Inflammatory macrophage treated with lipopolysaccharide for 4 hours (primary cell): Measurements from ENCODE around the gene DNAI2.
A peak's percentile ranks its signal among the peaks of the same experiment; 100 is the strongest.

Experiments used
- DNase-seq: peaks from one replicate; pipeline ENCODE4 v3.0.0-alpha.2; 2020

Gene DNAI2, protein sequence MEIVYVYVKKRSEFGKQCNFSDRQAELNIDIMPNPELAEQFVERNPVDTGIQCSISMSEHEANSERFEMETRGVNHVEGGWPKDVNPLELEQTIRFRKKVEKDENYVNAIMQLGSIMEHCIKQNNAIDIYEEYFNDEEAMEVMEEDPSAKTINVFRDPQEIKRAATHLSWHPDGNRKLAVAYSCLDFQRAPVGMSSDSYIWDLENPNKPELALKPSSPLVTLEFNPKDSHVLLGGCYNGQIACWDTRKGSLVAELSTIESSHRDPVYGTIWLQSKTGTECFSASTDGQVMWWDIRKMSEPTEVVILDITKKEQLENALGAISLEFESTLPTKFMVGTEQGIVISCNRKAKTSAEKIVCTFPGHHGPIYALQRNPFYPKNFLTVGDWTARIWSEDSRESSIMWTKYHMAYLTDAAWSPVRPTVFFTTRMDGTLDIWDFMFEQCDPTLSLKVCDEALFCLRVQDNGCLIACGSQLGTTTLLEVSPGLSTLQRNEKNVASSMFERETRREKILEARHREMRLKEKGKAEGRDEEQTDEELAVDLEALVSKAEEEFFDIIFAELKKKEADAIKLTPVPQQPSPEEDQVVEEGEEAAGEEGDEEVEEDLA

GRCh38 chr17:74274060-74274708, at the start of gene DNAI2:
Gene DNAI2, plus strand, starts transcription at chr17:74274234. Its CDS starts 7,584 bp downstream, at chr17:74281818.
- DNase-seq = no peak

DNA sequence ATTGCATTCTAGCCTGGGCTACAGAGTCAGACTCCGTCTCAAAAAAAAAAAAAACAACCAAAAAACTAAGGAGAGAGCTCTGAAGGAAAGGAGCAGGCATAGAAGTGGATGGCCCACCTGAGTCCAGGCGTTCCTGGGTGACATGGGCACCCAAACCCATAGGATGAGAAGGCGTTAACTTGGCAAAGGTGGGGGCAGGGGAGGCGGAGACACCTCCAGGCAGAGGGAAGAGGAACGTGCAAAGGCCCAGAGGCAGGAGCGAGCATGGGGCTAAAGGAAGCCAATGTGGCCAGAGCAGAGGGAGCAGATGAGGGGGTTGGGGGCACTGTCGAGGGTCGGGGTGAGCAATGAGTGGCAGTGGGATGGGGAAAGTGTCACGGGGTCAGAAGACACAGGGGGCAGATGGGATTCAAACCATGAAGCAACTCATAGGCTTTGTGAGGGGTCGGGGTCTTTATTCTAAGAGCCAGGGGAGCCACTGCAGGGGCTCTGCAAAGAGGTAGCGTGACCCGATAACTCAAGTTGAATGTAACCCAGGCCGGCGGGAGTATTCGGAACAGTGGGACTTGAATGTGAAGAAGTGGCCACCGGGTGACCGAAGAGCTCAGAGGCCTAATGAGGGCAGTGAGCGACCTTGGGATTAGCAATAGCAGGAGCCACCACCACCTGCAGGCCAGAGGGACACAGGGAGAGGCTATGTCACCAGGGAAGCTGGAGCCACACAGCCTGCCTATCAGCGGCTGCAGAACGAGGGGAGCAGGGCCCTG, 48.9 kb upstream of the DNAI2 start:
- no peak for DNase-seq

DNA sequence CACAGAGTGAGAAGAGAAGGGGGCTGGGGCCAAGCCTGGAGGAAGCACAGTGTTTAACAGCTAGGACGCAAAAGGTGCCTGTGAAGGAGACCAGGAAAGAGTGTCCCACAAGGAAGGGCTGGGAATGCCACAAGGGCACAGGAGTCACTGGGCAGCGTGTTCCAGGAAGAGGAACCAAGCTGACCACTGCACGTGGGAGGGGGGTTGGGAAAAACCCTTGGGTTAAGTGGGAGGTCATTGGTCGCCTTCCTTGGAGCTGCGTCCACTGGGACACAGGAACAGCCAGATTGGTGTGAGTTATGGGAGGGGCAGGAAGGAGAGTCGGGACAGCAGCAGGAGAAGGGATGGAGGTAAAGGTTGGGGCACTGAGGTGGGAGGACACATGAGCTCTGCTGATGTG, 47.8 kb upstream of the DNAI2 start:
- DNase-seq = peak; percentile 65

- no peak for DNase-seq
Observed at GRCh38 chr17:74227271-74228080, 46.6 kb upstream of the DNAI2 start.

DNA sequence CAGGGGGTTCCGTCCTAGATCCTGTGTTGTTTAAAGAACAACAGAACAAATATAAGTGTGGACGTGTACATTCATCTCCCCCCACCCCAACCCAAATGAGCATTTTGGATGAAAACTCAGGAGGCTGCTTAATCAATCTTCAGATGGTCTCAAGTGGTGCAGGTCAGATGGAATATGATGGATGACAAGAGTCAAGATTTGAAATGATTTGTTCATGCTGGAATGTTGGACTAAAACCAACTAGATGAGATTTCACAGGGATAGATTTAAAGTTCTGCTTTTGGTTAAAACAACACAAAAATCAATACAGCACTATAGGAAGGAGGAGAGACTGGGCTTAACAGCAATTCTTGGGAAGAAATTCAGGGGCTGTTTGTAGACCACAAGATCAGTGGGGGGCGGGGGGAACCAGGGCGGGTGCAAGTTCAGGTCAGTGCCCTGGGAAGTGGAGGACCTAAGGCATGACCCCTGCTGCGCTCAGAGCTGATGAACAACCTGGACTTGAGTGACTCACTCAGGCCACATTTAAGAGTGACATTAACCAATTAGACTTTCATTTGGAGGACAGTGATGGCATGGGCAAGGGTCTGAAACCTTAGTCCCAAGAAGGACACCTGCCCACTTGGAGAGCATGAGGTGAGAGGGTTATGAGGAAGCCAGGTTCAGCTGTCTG, 45.6 kb upstream of the DNAI2 start:
- DNase-seq = no peak

DNA sequence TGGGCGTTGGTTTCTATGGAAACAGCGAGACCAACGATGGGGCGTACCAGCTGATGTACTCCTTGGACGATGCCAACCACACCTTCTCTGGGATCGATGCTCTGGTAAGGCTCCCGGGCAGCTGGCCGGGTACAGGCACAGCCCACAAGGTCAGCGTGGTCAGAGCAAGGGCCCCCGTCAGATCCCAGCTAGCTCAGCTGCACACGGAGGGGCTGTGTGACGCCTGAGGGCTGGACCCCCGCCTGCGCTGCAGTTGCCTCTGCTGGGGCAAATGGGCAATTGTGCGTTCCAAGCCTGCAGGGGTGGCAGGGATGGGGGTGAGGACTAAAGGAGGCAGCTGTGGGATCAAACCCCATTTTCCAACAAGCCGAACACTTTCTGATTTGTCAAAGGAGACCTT, 43.1 kb upstream of the DNAI2 start:
- DNase-seq = no peak

- DNase-seq = peak; percentile 54
Observed at GRCh38 chr17:74231928-74232907, 41.8 kb upstream of the DNAI2 start.

DNA sequence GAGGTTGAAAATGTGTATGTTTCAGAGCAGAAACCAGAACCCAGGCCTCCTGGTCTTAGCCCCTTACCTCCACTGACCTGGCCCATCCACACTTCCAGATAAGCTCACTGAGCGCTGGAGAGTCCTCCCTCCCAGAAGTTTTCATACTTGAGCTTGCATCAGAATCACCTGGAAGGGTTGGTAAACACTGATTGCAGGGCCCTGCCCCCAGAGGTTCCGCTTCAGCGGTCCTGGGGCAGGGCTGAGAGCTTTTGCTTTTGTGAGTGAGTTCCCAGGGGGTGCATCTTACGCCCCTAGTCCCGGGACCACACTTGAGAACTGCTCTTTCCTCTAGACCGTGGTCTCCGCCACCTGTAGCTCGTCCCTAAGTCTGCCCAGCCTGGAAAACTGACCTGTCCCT, 40.1 kb upstream of the DNAI2 start:
- DNase-seq = no peak

- DNase-seq = peak; percentile 64
Observed at GRCh38 chr17:74234486-74234885, 39.5 kb upstream of the DNAI2 start.

GRCh38 chr17:74235040-74235581, 38.9 kb upstream of the DNAI2 start:
- DNase-seq = peak; percentile 72

- DNase-seq = no peak
Observed at GRCh38 chr17:74235911-74236371, 38.1 kb upstream of the DNAI2 start.

DNA sequence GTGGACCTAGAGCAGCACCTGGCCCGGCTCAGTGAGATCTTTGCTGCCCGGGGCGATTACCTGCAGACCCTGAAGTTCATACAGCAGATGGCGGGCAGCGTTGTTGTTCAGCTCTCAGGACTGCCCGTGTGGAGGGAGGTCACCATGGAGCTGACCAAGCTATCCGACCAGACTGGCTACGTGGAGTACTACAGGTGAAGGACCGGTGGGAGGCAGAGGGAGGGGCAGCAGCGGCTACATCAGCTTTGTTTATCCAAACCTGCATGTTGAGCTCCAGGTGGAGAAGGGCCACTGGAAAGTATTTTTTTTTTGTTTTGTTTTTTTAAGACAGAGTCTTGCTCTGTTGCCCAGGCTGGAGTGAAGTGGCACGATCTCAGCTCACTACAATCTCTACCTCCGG, 36.7 kb upstream of the DNAI2 start:
- DNase-seq = no peak

DNA sequence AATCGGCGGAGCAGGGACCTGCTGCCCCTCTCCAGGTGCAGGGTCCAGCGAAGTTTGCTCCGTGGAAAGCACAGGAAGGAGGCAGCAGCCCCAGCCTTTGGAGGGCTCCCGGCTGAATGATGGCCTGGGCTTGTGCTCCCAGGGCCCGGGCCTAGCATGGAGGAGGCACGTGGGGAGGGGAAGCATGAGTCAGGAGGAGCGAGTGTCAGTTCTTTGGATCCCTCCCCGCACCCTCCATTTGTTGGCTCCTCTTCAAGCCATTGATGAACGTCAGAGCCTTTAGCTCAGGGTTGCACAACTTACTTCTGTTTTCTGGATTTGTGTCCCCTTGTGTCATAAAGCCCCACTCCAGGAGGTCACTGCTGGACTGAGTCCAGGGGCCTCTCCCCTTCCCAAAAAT, 34.9 kb upstream of the DNAI2 start:
- DNase-seq = peak; percentile 97

DNA sequence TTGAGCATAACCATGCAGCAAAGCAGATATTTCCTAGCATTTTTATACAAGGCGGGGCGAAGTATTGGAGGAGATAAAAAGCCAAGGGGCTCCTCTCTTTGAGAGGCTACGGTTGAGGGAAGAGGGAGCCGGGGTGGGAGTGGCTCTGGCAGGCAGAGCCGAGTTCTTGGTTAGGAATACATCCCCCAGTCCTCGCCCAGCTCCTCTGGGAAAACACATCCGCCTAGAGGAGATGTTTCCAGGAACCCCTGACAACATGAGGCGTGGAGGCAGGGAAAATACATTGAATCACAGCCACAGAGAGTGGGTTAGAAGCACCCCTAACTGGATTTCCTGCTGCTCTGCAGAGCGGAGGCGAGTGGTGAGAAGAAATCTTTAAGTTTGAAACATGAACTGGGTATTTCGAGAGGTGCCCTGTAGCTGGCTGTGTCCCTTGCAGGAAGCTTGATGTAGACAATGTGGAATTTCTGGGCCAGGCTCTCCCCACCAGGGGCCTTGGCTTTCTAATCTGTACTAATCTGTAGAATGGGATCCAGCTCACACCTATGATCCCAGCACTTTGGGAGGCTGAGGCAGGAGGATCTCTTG, 33.3 kb upstream of the DNAI2 start:
- peak; percentile 31 for DNase-seq

GRCh38 chr17:74241431-74241830, 32.6 kb upstream of the DNAI2 start:
- peak; percentile 97 for DNase-seq

DNA sequence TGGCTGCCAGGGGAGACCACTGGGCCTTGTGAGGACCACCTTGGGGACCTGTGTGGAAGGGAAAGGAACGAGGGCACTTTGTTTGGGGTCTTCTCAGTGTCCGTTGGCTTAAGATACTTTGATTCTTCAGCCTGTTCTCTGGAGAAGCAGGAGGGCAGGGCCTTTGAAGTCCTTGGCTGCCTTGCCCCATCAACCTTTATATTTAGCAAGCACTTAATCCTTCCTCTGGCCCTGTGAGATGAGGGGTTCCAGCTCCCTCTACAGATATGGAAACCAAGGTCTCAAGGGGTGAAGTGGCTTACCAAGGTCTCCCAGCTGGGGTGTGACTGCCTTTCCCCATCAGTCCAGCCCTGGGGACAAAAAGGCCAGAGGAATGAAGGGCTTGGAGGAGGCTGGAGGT, 32.2 kb upstream of the DNAI2 start:
- no peak for DNase-seq

DNA sequence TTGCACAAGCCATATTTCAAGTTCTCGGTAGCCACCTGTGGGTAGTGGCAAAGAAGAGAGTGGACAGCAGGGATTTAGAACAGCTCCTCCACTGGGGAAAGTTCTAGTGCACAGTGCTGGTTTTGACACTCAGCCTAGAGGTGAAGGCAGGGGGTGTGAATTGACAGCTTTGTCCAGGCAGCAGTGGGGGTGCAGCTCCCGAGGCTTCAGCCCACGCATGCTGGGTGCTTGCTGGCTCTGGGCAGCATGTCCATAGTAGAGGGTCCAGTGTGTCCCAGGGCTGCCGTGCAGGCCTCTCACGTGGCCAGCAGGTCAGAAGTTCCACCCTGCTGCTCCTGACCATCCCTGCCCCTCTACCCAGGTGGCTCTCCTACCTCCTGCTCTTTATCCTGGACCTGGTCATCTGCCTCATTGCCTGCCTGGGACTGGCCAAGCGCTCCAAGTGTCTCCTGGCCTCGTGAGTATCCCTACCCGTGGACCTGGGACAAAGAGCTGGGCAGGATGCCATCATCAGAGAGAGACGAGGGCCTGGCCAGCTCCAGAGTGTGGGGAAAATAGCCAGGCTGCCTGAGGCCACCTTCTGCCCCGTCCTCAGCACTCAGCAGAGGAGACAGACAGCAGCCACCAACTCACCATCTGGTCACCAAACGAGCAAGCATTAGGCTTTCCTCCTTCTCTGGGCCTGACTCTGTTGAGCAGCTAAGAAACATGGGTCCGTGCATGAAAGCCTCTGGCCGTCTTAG, 30.9 kb upstream of the DNAI2 start:
- no peak for DNase-seq

GRCh38 chr17:74244128-74244527, 29.9 kb upstream of the DNAI2 start:
- no peak for DNase-seq

DNA sequence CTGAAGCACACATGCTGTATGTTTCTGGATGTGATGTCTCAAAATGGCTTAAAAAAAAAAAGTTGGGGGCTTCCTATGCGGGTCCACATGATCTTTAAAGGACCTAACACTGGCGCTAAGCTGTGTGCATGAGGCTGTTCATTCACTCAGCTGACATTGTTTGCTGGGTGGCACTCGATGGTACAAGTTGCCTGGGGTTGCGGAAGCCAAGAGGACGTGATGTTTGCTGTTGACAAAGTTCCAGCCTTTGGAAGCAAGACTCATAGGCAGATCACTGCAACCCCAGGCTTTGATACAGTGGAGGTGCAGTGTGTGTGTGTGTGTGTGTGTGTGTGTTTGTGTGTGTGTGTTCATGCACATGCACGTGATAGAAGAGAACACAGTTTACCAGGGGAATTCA, 29.5 kb upstream of the DNAI2 start:
- DNase-seq = no peak
